Epithelial cell of esophagus (primary cell): ENCODE measurements around the gene CRYBG1.

Experiments
- DNase-seq: peaks from one replicate; pipeline ENCODE4 v3.0.0; 2010; ENCODE audit warnings: low read depth
- H3K4me3 ChIP-seq: 2 replicates; pipeline ENCODE4 v1.5.1; 2011; ENCODE audit warnings: mild to moderate bottlenecking, low read length, control low read depth
- TF ChIP-seq, protein P1 (sequence below): IDR thresholded peaks from 2 replicates; pipeline ENCODE4 v1.5.1; 2011; ENCODE audit warnings: low read depth, mild to moderate bottlenecking, low read length, control low read depth, inconsistent platforms; ENCODE audit not compliant: insufficient read depth; ENCODE audit errors: missing control alignments

Gene CRYBG1

DNA sequence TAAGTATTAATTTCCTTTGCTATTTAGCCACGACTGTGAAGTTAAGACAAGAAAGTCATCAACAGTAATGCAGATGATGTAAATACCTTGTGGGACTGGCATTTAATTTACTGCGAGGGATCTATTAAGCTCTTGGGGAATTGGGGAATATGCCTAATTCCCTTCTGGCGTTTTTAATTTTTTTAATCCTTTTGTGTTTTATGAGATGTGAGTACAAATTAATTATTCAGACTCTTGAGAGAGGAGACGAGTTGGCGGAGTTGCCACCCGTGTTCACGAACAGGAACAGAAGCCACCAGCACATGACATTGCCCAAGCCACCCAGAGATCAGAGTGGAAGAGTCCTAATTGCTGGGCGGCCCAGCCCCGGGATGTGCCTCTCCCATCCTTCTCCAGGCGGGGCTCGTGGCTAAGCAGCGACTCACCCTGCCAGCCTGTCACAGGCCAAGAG, 533 bp upstream of the CRYBG1 start:
- TF ChIP-seq, protein P1, sequence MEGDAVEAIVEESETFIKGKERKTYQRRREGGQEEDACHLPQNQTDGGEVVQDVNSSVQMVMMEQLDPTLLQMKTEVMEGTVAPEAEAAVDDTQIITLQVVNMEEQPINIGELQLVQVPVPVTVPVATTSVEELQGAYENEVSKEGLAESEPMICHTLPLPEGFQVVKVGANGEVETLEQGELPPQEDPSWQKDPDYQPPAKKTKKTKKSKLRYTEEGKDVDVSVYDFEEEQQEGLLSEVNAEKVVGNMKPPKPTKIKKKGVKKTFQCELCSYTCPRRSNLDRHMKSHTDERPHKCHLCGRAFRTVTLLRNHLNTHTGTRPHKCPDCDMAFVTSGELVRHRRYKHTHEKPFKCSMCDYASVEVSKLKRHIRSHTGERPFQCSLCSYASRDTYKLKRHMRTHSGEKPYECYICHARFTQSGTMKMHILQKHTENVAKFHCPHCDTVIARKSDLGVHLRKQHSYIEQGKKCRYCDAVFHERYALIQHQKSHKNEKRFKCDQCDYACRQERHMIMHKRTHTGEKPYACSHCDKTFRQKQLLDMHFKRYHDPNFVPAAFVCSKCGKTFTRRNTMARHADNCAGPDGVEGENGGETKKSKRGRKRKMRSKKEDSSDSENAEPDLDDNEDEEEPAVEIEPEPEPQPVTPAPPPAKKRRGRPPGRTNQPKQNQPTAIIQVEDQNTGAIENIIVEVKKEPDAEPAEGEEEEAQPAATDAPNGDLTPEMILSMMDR: no peak
- H3K4me3 ChIP-seq: peak overlapping the region; percentile 41
- DNase-seq: no peak

DNA sequence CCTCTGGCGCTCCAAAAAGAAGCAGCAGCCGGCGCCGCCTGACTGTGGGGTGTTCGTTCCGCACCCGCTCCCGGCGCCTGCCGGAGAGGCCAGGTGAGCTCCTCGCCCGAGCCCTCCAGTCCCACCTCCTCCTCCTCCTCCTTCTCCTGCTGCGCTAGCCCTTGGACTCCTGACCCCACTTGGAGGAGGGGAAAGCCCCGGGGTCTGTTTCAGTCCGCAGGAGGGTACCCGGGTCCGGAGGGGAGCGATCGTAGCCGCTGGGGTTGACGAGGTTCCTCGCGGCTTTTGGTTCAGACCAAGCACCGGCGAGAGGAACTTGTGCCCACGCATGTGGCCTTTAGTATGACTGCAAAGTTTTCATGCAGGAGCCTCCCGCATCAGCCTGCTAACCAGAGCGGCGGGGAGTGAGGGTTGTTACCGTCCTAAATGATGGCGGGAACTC, 493 bp downstream of the CRYBG1 start:
- TF ChIP-seq, protein P1: no peak
- H3K4me3 ChIP-seq: peak overlapping the region; percentile 93
- DNase-seq: peak; percentile 57

DNA sequence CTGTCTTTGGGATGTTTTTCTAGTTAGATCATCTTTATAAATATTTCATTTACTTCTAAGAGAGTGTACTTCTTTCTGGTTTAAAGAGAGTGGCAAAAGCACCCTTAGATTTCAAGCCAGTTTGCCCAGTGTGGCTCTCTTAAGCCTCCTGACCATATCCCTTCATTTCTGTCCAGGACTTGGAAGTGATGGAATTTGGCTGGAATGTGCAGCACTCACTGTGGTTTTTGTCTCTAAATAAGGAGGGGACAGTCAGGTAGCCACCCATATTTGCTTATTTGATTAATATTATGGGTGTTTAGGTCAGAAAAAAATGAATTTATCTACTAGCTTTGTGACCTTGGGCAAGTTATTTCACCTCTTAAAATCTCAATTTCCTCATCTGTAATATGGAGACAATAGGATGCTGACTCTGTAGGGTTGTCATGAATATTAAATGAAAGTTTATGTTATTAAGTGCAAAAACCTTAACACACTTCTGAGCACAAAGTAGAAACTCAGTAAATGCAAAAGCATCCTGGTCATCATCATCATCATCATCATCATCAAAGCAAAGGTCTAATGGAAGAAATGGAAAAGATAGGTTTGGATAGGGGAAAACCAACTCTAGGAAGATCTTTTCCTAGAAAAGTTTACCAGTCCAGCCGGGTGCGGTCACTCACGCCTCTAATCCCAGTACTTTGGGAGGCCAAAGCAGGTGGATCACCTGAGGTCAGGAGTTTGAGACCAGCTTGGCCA, 3.1 kb downstream of the CRYBG1 start:
- TF ChIP-seq, protein P1: no peak
- no peak for DNase-seq
- no peak overlapping the region for H3K4me3 ChIP-seq

DNA sequence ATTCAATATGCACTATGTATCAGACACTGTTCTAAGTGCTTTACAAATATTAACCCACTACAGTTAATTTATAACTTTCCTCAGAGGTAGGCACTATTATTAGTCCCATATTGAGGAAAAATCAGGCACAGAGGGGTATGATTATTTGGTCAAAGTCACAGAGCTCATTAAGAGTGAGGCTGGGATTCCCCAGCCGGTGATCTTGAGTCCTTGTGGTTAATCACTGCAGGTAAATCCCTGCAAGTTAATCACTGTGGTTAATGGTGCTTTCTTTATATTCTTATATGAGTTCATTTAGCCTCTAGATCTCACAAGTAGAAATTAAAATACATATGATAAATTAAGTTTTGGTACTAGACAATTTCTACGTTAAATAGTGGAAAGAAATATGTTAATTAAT, 9.2 kb downstream of the CRYBG1 start:
- TF ChIP-seq, protein P1: no peak
- no peak overlapping the region for H3K4me3 ChIP-seq
- DNase-seq: peak; percentile 68

DNA sequence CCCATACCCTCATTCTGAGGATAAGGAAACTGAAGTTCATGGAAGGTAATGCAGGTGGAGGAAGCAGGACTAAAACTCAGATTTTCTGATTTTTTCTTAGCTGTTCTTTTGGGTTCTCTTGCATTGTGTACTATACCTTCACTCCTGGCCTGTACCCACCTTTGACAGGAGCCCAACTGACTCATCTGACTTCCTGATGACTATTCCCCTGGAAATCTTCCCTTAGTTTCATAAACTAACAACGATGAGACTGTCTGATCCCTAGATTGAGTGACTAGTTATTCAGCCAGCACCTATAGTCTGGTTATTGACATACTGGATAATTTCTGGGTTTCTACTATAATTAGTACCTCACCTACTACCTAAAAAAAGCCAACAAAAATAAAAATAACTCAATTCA, 10.1 kb downstream of the CRYBG1 start:
- peak; percentile 91 for DNase-seq
- H3K4me3 ChIP-seq: no peak overlapping the region
- TF ChIP-seq, protein P1: no peak

DNA sequence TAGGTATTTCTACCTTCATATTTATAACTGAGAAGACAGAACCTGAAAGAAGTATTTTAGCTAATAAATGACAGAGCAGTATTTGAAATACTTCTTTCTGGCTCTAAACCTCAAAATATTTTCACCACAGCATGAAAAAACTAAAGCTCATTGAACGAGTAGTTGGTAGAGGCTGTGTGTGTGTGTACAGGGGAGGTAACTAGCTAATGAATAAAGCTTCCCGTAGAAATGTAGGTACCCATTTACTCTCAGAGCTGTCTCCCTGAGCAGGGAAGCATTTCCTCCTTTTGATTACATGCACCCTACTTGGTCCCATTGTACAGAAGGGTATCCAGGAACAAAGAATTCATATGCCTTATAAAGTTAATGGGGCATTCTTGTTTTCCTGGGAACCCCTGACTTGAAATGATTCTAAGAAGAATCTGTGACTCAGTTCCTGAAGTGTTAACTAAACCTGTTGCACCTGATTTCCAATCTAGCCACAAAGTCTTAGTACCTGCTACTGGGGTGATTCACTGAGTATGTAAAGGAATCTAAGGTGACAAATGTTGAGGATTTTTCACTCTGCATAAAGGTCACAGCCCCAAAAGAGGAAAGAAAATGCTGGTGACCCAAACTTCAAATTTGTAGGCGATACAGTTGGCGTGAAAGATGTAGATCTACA, 12.5 kb downstream of the CRYBG1 start:
- H3K4me3 ChIP-seq: no peak overlapping the region
- TF ChIP-seq, protein P1: no peak
- peak; percentile 96 for DNase-seq
